GM18511 (cell line): ENCODE measurements around the gene NEURL1B.
"Not testable (repeated sequence)": the region's sequence is repeated elsewhere in the genome, so short reads cannot be mapped to it uniquely, and the experiment has no call there.

Experiments
- ATAC-seq: cut with Tn5 transposase; IDR thresholded peaks from one replicate; pipeline ENCODE4 v1.9.1; 2021; ENCODE audit warnings: mild to moderate bottlenecking, moderate library complexity; ENCODE audit not compliant: unreplicated experiment

Gene NEURL1B

DNA sequence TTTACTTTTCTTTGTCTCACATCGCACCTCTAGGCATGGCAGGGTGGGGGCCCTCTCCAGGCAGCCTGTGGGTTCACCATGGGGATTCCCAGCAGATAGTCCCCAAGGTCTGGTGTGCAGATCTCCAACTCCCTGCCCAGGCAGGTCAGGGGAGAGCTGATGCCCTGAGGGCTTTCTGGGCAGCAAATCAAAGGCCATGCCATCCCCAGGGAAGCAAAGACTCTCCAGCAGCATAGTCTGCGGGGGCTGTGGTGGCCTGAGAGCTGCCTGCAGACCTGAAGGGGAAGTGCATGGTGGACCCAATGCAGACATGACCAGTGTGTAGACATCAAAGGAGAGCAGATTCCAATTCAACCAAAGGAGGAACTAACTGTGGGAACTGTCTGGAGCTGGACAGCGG lies 7.7 kb downstream of the NEURL1B start:
- no peak for ATAC-seq

DNA sequence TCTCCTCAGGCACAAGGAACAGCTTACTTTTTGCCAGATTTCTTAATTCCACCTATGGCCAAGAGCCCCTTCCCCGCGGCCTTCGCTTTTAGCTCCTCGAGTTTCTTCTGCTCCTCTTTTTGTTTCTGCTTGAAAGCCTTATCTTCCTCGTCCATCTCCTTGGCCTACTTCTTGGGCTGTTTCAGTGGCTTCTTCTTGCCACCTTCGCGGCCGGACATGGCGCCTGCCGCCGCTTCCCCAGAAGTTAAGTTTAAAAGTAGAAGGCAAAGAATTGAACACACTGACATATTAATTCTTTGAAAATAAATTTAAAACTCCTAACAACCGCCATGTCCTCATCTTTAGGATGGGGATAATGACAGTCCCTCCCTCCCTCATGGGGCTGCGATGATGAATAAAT lies 15.4 kb downstream of the NEURL1B start:
- ATAC-seq = not testable (repeated sequence)

DNA sequence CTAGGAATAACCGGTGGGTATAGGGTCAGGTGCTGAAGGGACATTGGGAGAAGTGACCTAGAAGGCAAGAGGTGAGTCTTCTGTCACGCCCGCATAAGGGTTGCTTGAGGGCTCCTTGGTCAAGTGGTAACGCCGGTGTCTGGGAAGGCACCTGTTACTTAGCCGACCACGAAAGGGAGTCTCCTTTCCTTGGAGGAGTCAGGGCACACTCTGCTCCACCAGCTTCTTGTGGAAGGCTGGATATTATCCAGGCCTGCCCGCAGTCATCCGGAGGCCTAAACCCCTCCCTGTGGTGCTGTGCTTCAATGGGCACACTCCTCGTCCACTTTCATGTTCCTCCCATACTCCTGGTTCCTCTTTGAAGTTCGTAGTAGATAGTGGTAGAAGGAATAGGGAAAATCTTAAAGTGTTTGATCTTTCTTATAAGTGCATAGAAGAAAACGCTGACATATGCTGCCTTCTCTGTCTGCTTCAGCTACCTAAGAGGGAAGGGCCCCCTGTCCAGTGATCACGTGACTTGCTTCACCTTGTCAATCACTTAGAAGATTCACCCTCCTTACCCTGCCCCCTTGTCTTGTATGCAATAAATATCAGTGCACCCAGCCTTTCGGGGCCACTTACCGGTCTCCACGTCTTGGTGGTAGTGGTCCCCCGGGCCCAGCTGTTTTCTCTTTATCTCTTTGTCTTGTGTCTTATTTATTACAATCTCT lies 16.6 kb downstream of the NEURL1B start:
- not testable (repeated sequence) for ATAC-seq

DNA sequence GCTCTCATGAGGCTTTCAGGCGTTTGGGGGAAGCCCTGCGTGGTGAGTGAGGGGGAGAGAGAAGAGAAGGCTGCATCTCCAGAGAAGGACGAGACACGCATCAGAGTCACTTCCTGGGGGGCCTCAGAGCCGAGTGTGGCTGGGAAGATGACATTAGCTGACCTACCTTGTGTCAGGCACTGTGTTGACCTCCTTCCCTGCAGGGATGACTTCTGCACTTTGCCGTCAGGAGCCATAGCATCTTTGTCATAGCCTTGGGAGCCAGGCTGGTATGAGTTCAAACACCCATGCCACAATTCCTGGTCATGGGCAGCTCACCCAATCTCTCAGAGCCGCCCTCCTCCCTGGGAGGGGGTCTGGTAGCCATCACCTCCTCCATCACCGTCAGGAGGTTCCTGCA lies 17.3 kb downstream of the NEURL1B start:
- ATAC-seq = no peak

DNA sequence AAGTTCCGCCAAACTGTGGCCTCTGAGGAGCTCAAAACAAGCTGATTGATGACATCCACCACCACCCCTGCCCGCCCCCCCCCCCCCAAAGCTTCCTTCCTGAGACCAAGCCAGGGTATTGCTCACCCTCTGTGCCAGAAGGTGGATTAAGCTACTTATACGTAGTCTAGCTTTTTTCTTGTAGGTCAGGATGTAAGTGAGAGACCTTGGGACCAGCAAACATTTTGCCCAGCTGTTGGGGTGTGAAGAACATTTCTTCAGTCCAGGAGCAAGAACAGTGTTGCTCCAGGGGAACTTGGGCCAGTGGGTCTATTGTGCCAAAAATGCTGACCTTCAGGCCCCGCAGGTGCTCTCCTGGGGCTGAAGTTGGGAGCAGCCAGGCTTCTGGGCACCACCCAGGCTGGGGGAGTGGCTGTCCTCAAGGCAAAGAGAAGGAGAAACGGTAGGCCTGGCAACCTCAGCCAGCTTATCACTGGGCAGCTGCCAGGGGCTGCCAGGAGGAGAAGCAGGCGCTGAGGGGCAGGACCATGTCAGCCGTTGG lies 18.0 kb downstream of the NEURL1B start:
- ATAC-seq = no peak

DNA sequence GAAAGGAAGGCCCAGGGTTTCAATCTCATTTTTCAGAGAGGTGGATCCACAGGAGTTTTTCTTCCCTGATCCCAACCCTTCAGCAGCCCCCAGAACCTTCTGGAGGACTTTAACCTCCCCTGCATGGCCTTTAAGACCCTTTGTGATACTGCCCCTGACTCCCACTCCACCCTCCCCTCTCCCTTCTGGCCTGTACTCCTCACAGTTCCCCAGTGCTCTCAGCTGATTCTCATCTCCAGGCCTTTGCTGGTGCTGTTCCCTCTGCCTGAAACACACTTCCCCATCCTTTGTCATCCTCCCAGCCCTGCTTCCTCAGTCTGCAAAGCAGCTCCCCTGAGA lies 18.5 kb downstream of the NEURL1B start:
- ATAC-seq = no peak

DNA sequence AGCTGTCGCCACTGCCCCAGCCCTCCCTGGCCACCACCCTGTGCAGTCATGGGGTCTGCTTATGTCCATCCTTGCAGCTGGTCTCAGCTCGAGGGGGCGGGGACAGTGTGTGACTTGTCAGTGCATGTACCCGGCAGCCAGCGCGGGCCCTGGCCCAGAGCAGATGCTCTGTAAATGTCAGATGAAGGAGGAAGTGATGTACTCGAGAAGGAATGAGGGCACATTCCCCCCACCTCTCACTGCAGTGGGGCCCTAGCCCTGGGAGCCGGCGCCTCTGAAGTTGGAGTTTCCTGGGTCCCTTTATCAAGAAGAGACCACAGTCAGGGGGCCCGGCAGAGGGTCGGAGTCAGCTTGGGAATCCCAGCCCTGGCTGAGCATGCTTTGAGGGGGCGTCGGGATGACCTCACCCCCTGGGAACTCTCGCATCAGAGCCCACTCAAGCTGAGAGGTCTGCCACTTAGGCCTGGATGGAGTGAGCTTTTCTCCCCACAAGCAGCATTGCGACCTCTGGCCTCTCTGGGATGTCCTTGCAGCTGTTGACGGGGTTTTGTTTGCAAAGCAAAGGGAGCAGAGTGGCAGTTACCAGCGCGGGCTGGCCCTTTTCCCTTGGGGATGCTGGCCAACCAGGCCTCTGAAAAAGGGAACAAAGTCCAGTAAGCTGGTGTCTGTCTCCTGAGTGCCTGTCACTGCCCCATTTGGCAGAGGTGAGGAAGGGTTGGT lies 19.0 kb downstream of the NEURL1B start:
- ATAC-seq = no peak

DNA sequence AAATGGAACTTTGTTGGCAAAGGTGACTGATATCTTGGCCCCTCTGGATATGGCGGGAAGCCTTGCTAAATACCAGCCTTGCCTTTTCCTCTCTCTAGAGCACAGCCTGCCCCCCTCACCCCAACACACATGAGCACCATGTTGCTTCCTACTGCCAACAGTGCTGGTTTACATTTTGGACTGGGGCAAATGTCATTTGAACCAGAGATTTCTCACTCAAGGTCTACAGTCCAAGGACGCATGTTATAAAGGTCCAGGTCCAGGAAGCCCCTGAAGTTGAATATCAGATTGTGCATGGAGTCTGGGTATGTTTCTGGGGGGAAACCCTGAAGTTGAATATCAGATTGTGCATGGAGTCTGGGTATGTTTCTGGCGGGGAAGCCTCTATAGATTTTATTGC lies 19.9 kb downstream of the NEURL1B start:
- no peak for ATAC-seq

DNA sequence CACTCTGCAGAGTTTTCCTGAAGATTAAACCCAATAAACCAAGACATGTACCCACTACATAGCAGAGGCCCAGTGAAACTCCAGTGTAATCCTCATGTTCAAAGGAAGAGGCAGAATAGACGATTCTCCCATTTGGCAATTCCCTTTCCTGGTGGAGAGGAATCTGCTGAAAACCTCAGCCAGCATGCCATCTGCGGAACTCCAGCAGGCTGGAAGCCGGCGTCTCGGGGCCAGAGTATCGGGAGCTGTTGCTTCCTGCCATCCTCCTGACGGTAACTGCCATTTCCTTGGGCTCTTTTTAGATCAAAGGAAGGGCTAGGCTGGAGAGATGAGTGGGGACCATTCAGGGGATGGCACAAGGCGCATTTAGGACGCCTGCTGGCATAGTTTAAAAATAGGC lies 20.5 kb downstream of the NEURL1B start:
- no peak for ATAC-seq

DNA sequence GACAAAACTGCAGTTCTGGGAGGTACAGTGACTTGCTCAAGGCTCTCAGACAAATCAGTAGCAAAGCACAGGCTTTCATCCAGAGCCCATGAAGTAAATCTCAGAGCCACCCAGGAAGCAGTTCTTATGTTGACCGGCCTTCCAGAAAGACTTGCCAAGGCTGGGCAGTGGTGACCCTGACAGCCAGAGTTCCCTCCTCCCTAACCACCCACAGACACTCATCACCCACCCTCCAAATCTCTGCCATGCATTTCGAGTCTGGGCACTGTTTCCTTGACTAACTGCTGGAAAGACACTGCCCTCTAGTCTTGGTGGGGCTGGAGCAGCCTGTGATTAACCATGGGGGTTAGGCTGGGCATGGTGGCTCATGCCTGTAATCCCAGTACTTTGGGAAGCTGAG lies 21.5 kb downstream of the NEURL1B start:
- no peak for ATAC-seq

DNA sequence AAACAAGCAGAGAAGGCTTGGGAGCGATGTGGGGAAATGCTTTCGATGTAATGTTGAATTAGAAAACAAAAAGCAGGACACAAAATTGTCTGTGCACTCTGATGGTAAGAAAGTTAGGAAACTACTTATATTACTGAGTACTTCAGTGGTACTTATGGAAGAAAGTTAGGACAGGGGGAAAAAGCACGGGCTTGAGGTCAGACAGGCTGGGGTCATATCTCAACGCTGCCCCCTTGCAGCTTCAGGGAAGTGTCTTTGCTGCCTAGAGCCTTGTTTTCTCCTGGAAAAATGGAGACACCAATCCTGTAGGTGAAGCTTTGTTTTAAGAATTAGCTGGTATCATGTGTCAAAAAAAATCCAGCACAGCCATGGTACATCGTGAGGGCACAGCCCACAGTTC lies 23.0 kb downstream of the NEURL1B start:
- no peak for ATAC-seq

DNA sequence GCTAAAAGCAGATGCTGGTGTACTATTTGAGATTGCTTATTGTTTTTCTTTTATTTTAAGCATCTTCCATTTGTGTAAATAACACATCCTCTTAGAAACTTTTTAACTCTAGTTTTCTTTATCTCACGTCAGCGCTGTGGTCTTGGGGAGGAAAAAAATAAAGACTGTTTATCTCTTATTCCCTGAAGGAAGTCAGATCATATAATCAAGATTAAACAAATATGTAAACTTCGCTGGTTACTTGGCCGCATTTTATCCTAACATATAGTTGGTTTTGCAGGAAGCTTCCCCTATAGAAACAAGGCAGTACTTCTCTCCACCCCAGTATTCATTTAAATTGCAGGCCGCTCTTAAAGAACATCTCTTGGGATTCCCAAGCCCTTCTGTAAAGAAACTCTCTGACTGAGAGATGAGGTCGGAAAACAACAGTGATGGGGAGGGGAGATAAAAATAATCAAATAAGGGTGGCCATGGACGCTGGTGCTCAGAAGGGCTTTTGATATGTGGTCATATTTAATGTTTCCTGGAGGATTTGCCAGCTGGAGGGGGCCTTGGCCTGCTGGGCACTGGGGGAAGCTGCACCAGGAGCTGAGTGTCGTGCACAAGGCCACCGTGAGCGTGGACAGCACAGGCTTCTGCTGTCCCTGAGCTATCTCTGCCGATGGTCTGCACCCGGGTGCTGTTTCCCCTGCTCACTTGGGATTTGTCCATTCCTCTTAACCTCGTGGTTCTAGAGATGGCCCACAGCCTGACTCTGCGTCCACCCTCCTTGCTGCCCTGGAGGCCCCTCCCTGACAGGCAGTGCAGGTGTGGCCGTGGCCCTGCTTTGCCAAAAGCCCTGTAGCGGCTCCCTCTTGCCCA lies 23.8 kb downstream of the NEURL1B start:
- ATAC-seq = no peak

DNA sequence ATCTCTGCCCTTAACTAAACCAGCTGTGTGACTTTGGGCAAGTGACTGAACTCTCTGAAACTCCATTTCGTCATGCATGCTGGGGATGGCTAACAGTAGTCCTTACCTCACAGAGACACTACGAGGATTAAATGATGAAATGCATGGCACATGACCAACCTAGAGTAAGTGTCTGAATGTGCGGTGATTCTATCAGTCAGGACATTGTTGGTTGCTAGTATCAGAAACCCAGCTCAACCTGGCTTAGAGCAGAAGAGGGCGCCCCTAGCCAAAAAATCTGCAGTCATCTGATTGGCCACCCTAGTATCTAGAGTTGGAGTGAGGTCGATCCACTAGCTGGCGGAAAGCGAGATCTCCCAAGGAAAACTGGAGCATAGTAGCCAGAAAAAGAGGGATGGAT lies 25.2 kb downstream of the NEURL1B start:
- no peak for ATAC-seq

DNA sequence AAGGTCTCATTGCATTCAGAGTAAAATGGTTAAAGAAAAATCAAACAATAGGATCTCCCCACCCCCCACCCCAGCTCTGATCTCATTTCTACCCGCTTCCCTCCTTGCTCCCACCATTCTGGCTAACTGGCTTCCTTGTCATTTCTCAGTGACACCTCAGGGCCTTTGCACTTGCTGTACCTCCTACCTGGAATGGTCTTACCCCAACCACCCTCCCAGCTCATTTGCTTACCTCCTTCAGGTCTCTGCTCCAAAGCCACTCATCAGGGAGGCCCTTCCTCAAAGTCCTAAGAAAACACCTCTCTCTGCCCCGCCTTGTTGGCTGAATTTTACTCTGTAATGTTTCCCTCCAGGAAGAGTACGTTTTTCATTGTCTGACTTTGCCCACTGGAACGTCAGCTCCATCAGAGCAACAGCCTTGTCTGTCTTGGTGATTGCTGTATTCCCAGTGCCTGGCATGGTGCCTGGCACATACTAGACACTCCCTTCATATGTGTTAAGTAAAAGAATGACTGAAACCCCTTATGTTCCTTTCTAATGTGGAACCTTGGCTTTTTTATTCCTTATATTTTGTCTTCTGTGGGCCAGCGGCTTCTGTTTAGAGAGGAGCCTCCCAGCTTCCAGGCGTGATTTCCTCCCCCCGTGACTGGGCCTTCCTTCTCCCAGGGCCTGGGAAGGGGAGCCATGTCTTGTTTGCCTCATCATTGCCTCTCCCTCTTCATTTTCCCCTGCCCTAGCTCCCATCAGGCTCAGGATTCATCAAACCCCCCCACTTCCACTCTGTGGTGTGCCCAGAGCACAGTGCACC lies 26.9 kb downstream of the NEURL1B start:
- ATAC-seq = no peak

DNA sequence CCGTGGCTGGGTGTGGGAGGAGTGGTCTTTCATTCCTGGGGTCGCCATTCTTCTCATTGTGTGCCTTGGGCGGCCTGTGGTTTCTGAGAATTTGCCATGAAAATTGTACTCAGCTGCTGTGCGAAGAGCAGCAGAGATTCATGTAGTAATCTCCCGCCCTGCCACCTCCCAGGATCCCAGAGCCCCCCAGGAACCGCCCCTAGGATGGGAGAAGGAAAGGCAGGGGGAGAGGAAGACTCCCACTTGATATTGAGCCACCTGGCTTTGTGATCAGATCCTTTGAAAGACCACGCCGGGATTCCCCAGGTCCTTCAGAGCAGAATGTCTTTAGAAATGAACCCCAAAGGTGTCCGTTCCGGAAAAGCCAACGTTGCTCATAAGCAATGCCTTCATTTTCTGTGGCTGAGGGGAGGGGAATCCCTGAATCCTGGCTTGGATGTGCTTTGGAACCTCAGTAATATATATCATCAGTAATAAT lies 27.6 kb downstream of the NEURL1B start:
- no peak for ATAC-seq

DNA sequence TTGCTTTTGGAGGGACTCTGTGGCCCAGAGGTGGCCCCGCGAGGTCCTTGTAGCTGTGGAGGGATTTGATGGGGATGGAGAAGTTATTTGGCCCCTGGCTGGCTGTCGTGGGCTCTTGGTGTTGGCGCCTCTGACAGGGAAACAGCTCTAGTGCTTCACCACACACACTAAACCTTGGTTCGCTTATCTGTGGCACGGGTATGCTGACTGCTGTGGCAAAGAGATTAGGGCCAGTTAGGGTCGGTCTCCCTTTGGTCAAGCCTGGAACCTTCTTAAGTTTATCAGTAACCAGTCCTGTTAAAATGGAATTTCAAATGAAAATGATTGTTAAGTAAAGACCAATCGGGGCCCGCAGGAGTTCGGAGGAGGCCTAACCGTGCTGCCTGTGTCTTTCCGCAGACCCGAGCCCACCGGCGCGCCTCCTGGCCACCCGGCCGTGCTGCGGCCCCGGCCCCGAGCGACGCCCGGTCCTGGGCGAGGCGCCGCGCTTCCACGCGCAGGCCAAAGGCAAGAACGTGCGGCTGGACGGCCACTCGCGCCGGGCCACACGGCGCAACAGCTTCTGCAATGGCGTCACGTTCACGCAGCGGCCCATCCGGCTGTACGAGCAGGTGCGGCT lies 28.4 kb downstream of the NEURL1B start:
- no peak for ATAC-seq

DNA sequence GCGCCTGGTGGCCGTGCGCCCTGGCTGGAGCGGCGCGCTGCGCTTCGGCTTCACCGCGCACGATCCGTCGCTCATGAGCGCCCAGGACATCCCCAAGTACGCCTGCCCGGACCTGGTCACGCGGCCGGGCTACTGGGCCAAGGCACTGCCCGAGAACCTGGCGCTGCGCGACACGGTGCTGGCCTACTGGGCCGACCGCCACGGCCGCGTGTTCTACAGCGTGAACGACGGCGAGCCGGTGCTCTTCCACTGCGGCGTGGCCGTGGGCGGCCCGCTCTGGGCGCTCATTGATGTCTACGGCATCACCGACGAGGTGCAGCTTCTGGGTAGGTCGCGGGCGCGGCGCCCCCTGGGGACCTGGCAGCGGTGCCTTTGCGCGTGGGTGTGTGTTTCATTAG lies 28.9 kb downstream of the NEURL1B start:
- ATAC-seq = no peak

DNA sequence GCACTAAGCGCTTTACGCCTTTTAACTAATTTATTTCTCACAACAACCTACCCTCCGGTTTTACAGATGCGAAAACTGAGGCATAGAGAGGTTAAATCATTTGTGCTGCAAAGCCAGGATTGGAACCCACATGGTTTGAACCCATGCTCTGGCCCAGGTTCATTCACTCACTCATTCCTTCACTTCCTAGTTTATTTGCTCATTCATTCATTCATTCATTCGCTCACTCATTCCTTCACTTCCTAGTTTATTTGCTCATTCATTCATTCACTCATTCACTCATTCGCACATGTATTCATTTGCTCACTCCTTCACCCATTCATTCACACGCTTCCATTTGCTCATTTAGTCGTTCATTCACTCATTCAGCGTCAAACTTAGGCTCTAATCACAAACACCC lies 29.4 kb downstream of the NEURL1B start:
- ATAC-seq = no peak

DNA sequence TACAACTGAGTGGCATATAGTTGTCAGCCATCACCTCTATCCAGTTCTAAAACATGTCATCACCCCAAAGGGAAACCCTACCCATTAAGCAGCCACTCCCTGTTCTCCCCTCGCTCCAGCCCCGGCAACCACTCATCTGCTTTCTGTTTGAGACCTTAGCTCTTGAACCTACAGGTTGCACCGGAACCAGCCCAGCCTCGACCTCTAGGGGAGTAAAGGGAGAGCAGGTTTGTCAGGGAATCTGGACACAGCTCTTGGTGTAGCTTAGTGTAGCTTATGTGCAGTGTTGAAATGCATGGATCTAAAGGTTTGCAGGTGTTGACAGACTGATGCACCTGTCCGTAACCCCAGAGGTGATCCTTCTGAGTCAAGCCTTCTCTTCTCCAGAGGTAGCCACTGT lies 30.0 kb downstream of the NEURL1B start:
- no peak for ATAC-seq

DNA sequence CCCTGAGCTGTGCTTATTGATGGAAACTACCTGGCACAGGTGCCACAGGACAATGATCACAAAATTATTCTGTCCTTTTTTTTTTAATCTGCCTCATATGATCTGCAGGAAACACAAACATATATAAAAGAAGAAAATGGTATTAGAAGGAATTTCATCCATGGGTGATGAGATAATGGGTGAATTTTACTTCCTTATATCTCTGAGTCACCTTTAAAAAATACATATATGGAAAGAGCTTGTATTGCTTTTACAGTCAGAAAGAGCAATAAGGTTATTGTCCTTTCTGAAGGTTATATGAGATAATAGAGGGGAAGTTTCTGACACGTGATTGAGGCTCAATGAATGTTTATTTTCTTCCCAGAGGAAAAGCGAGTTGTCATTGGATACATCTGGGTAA lies 31.6 kb downstream of the NEURL1B start:
- ATAC-seq = no peak
